ENCODE measurements around the gene RCN2.
A peak's percentile ranks its signal among the peaks of the same experiment; 100 is the strongest.

- no peak for TF ChIP-seq CTCF (IDR thresholded peaks at IDR 0.05; ENCODE audit: extremely low read depth in 1 of 2, insufficient read depth in 1 of 2, low read depth in 1 of 2, low read length in 2 of 2)
- no peak for TF ChIP-seq POLR2AphosphoS5 (IDR thresholded peaks at IDR 0.05; ENCODE audit: insufficient read depth, low read depth, low read length)
- no peak for TF ChIP-seq POLR2A (IDR thresholded peaks at IDR 0.05; ENCODE audit: low read depth, low read length)
- no peak for TF ChIP-seq MYC (IDR thresholded peaks at IDR 0.05; ENCODE audit: low read depth, low read length)
- TF ChIP-seq EZH2 (IDR thresholded peaks at IDR 0.05; ENCODE audit: borderline replicate concordance, low read depth, low read length, severe bottlenecking), result no peak
- TF ChIP-seq FOS (IDR thresholded peaks at IDR 0.05; ENCODE audit: borderline replicate concordance, insufficient read depth, low read length), result peak; percentile 49
- TF ChIP-seq MAX (IDR thresholded peaks at IDR 0.05; ENCODE audit: insufficient read depth, insufficient read length), result no peak
These were observed 36.8 kb downstream of the RCN2 start for GRCh38 chr15:76968306-76968705.
